ENCODE results near the gene CIB1. TPM values are rescaled to one million over a fixed set of nuclear protein-coding genes. Genes with fewer than 3 reads are reported as not detected.
A peak's percentile ranks its signal among the peaks of the same experiment; 100 is the strongest.

Gene CIB1
- total RNA-seq, 1 donor from 2014 or later: 22.5 TPM

- DNase-seq: no peak
These were observed 7.1 kb upstream of the CIB1 start for GRCh38 chr15:90240856-90241255.

GRCh38 chr15:90239371-90239770 lies 5.6 kb upstream of the CIB1 start:
- no peak for DNase-seq

GRCh38 chr15:90234096-90234988 lies 601 bp upstream of the CIB1 start, which contains the start of gene GDPGP1:
GDPGP1 (plus strand) TSS chr15:90234209; CDS start chr15:90240909, 6,700 bp downstream.
- DNase-seq: peak; percentile 27

GRCh38 chr15:90232941-90233386 lies 777 bp downstream of the CIB1 start:
- DNase-seq: no peak

- DNase-seq: no peak
These were observed 1.5 kb downstream of the CIB1 start for GRCh38 chr15:90232196-90232595.

GRCh38 chr15:90231028-90232017 lies 2.4 kb downstream of the CIB1 start:
- DNase-seq: no peak

- no peak for DNase-seq
These were observed 3.1 kb downstream of the CIB1 start for GRCh38 chr15:90230610-90231009.

GRCh38 chr15:90230071-90230494 lies 3.7 kb downstream of the CIB1 start:
- DNase-seq: no peak

GRCh38 chr15:90228960-90229359 lies 4.8 kb downstream of the CIB1 start:
- DNase-seq: no peak

GRCh38 chr15:90227816-90228772 lies 5.6 kb downstream of the CIB1 start:
- no peak for DNase-seq

- DNase-seq: no peak
These were observed 6.4 kb downstream of the CIB1 start for GRCh38 chr15:90227336-90227735.

GRCh38 chr15:90225504-90226234 lies 8.1 kb downstream of the CIB1 start:
- DNase-seq: no peak

- DNase-seq: no peak
These were observed 8.7 kb downstream of the CIB1 start for GRCh38 chr15:90225047-90225446.

GRCh38 chr15:90223441-90224165 lies 10.1 kb downstream of the CIB1 start:
- no peak for DNase-seq

GRCh38 chr15:90222547-90222946 lies 11.2 kb downstream of the CIB1 start:
- DNase-seq: no peak

GRCh38 chr15:90221246-90221900 lies 12.4 kb downstream of the CIB1 start:
- DNase-seq: peak; percentile 91

- peak; percentile 62 for DNase-seq
These were observed 14.2 kb downstream of the CIB1 start for GRCh38 chr15:90219421-90220141.

GRCh38 chr15:90217671-90218394 lies 15.9 kb downstream of the CIB1 start:
- no peak for DNase-seq

Measured in dermis blood vessel endothelial cell (primary cell).